LoVo (cell line): Measurements from ENCODE around the gene PRKCA.
"Not testable (repeated sequence)": the region's sequence is repeated elsewhere in the genome, so short reads cannot be mapped to it uniquely, and the experiment has no call there.

ENCODE experiments used
- DNase-seq: peaks from one replicate; pipeline ENCODE4 v3.0.0-alpha.2; 2016; ENCODE audit warnings: low spot score

The PRKCA gene

GRCh38 chr17:66715076-66715675, 412.8 kb downstream of the PRKCA start:
- DNase-seq, result no peak

DNA sequence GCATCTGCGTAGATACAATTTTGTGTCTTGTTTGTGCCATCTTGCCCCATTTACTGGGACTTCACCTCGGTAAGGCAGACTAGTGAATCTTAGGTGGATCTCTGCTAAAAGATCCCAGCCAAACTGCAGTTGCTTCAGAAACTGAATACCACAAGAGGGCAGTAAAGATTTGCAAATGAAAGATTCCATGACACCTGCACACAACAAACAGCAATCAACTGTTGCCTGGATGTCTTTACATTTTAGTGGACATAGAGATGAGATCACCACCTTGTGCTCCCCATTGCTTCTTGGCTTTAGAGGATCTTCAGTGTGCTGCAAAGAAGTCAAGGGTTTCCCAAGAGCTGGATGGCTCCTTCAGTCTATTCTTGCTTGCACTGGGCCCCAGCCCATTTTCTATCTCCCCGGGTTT, 413.3 kb downstream of the PRKCA start:
- DNase-seq, result peak; percentile 62

- no peak for DNase-seq
Measured at GRCh38 chr17:66716236-66717026, 414.0 kb downstream of the PRKCA start.

DNA sequence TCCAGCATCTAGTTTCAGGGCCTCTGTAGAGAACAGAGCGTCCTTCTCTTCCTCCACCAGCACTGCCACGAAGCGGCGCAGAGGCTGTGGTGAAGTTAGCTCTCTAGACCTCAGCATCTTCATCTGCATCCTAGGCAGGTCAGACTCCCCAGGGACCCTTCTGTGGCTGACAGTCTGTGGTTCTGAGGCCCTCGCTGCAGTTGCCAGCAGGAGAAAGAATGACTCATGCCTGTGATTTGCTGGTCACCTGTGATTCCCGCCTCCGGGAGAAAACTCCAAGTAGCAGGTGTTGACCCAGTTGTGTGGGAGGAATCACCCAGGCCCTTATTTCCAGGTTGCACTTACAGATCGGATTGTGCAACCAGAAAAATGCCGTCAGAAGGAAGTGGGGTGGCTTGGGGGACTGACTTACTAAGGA, 415.2 kb downstream of the PRKCA start:
- no peak for DNase-seq

DNA sequence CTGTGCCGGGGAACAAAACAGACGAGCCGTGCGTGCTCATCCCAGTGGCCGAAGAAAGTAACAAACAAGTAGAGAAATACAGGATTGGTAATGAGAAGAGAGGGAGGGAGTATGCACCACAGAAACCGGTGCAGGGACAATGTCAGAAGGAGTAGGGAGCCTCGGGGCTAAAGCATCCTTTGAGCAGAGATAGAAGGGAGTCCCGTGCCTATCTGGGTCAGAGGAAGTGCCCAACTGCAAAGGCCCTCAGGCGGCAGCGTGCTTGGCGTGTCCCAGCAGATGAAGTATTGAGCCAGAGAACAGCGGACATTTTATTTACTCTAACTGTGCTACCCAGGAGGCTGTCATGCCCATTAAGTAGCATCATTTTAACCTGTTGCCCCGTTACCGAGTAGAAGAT, 417.6 kb downstream of the PRKCA start:
- no peak for DNase-seq

DNA sequence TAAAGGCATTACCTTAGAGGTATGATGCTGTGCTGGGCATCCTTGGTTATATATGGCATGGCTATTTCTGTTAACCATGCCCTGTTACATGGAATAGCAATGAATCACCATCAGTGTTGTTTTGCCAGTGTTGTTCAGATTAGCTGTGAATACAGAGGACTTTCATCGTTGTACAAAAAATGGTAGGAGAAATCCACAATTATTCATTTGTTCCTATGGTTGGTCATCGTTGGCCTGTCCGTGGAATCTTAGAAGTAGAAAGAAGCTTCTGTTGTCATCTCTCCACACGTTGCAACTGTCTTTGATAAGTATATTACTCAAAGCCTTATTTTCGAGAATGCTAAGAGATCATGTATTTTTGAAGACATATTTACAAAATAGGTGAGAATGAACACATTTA, 418.2 kb downstream of the PRKCA start:
- DNase-seq, result no peak

- no peak for DNase-seq
Measured at GRCh38 chr17:66722341-66722740, 419.9 kb downstream of the PRKCA start.

- DNase-seq, result no peak
Measured at GRCh38 chr17:66724581-66725341, 422.3 kb downstream of the PRKCA start.

DNA sequence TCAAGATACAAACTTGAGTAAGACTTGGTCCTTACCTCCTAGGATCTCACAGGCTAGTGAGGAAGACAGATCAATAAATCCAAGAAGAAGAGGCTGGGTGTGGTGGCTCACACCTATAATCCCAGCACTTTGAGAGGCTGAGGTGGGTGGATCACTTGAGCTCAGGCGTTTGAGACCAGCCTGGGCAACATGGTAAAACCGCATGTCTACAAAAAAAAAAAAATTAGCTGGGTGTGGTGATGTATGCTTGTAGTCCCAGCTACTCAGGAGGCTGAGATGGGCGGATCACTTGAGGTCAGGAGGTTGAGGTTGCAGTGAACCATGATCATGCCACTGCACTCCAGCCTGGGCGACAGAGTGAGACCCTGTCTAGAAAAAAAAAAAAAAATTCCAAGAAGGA, 423.0 kb downstream of the PRKCA start:
- not testable (repeated sequence) for DNase-seq

- no peak for DNase-seq
Measured at GRCh38 chr17:66725956-66726355, 423.5 kb downstream of the PRKCA start.

- DNase-seq, result no peak
Measured at GRCh38 chr17:66726371-66726770, 424.0 kb downstream of the PRKCA start.

DNA sequence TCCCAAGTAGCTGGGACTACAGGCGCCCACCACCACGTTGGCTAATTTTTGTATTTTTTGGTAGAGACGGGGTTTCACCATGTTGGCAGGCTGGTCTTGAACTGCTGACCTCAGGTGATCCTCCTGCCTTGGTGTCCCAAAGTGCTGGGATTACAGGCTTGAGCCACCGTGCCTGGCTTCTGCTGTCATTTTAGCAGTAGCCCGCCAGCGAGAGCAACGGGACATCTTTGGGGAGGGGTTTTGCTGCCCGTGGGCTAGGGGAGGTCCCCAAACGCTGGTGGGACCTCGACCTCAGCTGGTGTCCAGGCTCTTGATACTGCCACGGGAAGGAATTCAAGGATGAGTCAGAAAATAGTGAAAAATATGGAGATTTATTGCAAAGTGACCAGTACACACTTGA, 424.4 kb downstream of the PRKCA start:
- no peak for DNase-seq

DNA sequence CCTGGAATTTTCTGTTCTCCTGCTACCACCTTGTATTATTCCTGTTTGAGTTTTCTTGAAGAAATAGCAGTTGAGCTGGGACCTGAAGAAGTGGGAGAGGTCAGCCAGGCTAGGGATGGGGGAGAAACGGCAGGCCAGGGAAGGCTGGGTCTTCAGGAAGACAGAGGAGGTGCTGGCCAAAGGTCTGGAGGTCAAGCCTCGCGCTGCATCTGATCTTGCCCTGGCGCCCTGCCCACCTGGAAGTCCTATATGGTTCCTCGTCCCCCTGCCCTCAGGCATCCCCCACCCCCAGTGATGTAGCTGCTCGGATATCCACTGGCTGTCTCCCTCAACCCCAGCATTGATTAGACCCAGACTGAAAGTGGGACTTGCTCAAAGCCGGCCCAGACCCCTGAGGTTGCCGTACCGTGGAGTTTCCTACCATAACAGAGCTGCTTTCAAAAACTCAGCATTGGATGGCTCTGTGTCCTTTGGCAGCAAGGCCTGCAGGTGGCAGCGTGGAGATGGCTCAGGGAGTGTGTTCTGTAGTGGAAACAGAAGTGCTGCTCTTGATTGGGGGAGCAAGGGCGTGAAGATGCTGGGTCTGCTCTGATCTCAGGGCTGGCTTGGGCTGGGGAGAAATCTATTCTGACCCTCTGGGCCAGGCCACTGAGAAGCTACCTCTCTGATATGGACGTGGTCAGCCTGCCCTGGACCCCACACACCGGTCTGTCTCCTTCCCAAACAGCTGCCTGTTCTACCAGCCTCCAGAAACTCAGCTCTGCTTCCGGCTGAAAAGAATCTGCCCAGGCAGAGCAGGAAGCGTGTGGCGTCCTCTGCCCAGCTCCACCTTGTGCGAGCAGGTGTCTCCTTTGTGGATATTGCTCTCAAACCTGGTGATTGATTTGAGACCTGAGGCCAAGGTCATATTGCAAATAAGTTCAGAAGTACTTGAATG, 425.5 kb downstream of the PRKCA start:
- peak; percentile 29 for DNase-seq

- DNase-seq, result no peak
Measured at GRCh38 chr17:66730461-66730923, 428.1 kb downstream of the PRKCA start.

- no peak for DNase-seq
Measured at GRCh38 chr17:66733759-66734158, 431.3 kb downstream of the PRKCA start.

DNA sequence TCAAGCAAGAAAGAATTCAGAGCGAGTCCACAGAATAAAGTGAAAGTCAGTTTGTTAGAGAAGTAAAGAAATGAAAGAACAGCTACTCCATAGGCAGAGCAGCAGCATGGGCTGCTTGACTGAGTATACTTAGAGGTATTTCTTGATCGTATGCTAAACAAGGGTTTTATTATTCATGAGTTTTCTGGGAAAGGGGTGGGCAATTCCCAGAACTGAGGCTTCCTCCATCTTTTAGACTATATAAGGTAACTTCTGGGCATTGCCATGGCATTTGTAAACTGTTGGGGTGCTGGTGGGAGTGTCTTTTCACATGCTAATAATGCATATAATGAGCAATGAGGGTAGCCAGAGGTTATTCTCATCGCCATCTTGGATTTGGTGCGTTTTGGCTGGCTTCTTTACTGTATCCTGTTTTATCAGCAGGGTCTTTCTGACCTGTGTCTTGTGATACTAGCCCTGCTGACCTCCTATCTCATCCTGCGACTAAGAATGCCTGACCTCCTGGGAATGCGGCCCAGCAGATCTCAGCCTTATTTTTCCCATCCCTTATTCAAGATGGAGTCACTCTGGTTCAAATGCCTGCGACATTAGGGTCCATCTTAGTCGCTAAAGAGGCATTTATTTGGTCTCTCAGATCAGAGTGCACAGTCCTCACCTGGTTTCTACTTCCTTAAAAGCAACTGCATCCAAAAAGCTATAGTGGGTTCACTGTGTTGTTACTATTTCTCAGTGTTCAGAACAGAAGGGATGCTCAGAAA, 432.0 kb downstream of the PRKCA start:
- DNase-seq, result no peak

- DNase-seq, result no peak
Measured at GRCh38 chr17:66737524-66737923, 435.1 kb downstream of the PRKCA start.

- no peak for DNase-seq
Measured at GRCh38 chr17:66738301-66738700, 435.9 kb downstream of the PRKCA start.

GRCh38 chr17:66739553-66739952, 437.1 kb downstream of the PRKCA start:
- no peak for DNase-seq

DNA sequence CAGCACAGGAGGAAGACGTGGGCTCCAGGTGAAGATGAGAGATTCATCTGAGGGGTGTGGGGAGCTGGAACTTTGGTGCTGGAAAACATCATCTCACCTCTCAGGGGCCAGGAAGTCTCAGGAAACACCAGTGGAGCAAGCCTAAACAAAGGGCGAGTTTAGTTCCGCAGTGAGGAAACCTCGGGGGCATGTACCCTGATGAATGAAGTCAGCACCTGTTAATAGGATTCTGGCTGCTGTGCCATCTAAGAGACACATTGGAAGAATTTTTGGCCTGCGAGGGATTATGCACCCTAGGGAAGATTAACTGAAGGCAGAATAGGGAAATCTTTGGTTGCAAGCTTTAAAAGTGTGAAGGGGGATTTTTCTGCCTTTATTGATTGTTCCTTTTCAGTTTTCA, 437.8 kb downstream of the PRKCA start:
- no peak for DNase-seq

DNA sequence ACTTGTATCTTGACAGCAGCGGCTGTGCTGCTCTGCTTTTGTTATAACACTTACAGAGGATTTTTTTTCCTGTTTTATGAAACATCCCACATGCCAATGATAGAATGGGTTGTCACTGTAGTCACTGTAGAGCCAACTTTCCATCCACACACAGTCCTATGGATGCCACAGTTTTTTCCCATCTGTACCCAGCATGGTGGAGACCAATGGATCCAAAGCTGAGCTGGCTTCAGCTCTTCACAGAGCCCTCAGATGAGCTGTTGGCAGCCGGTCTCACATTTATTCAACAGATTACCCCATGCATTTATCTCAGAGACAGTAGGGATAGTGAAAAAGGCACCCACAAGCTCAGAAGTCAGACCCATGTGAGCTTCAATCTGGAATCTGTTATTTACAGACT, 441.1 kb downstream of the PRKCA start:
- no peak for DNase-seq
